ENCODE data around the gene FGF10. TPM values are rescaled to one million over a fixed set of nuclear protein-coding genes. Genes with fewer than 3 reads are reported as not detected.

The FGF10 gene
- total RNA-seq, 2 experiments from 2014 or later: not detected

DNA sequence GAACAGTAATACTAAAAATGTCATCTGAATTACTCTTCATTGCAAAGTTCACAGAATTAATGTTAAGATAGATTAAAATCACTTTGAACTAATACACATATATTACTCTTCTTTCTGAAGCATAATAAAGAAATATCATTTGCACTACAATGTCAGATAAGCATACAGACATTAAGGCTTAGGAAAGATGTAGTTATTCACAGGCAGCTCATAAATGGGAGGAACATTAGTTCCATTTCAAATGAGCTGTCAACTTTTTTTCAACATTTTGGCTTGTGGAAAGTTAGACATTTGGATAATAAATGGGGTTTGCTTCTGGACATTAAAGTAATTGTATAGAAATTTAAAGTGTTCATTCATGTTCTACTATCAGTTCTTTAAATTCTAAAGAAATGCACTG lies 6.3 kb downstream of the FGF10 start:
- no peaks in the 10 kb centered on the region for H3K4me1 ChIP-seq (ENCODE audit: insufficient read depth, low read length, poor library complexity, severe bottlenecking)
- no peak overlapping the region for H3K4me2 ChIP-seq (ENCODE audit: low read length)
- no peaks in the 10 kb centered on the region for H3K9me3 ChIP-seq (ENCODE audit: low read length)
- H4K20me1 ChIP-seq (ENCODE audit: insufficient read depth, low read length): no peaks in the 10 kb centered on the region
- no peak overlapping the region for H2AFZ ChIP-seq (ENCODE audit: low read length)
- no peak overlapping the region for H3K4me3 ChIP-seq (ENCODE audit: low read depth, low read length, poor library complexity, severe bottlenecking)
- no peak overlapping the region for H3K27ac ChIP-seq (ENCODE audit: low read depth, low read length, poor library complexity, severe bottlenecking)
- no peaks in the 10 kb centered on the region for H3K9me2 ChIP-seq (ENCODE audit: insufficient read depth, low read length)
- BruUV-seq (replicated peaks): no TSS peak
- intact Hi-C loops (cut with micrococcal nuclease; ENCODE audit: unreplicated experiment): no loop called here
- ChIA-PET POLR2A (no interaction called here), CTCF (ENCODE audit: unreplicated experiment) (no interaction called here)
- TF ChIP-seq EZH2phosphoT487 (IDR thresholded peaks at IDR 0.05; ENCODE audit: borderline replicate concordance, low read depth, low read length): no peak
- TF ChIP-seq, protein P1, sequence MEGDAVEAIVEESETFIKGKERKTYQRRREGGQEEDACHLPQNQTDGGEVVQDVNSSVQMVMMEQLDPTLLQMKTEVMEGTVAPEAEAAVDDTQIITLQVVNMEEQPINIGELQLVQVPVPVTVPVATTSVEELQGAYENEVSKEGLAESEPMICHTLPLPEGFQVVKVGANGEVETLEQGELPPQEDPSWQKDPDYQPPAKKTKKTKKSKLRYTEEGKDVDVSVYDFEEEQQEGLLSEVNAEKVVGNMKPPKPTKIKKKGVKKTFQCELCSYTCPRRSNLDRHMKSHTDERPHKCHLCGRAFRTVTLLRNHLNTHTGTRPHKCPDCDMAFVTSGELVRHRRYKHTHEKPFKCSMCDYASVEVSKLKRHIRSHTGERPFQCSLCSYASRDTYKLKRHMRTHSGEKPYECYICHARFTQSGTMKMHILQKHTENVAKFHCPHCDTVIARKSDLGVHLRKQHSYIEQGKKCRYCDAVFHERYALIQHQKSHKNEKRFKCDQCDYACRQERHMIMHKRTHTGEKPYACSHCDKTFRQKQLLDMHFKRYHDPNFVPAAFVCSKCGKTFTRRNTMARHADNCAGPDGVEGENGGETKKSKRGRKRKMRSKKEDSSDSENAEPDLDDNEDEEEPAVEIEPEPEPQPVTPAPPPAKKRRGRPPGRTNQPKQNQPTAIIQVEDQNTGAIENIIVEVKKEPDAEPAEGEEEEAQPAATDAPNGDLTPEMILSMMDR (conservative IDR thresholded peaks at IDR 0.05; ENCODE audit: low read length): no peak
- H3K79me2 ChIP-seq (ENCODE audit: insufficient read depth, low read depth, low read length): no peaks in the 10 kb centered on the region
- DNase-seq (ENCODE audit: low spot score): no peak
- no peaks in the 10 kb centered on the region for H3K36me3 ChIP-seq (ENCODE audit: insufficient read depth, low read length)

DNA sequence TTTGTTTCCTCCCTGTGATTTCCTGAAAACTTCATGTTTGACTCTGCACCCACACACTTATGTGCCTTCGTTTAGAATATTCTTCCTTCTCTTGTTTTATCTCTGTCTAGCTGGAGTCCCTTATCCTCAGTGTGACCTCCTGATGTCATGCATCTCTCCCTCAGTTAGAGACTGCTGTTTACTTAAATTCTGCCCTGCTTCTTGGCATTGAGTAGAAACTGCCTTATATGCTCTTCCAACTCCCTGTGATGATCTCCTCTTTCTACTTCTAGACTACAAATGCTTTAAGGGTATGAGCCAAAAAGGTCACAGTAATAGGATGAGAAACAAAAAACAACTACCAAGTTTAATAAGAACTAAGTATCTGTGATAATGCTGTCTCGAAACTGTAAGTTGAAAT lies 12.2 kb downstream of the FGF10 start:
- Histone ChIP-seq H2AFZ (ENCODE audit: low read length) (no peak overlapping the region), H4K20me1 (ENCODE audit: insufficient read depth, low read length) (no peaks in the 10 kb centered on the region), H3K4me2 (ENCODE audit: low read length) (no peak overlapping the region), H3K9me2 (ENCODE audit: insufficient read depth, low read length) (no peaks in the 10 kb centered on the region), H3K4me1 (ENCODE audit: insufficient read depth, low read length, poor library complexity, severe bottlenecking) (no peaks in the 10 kb centered on the region), H3K4me3 (ENCODE audit: low read depth, low read length, poor library complexity, severe bottlenecking) (no peak overlapping the region), H3K27ac (ENCODE audit: low read depth, low read length, poor library complexity, severe bottlenecking) (no peak overlapping the region), H3K79me2 (ENCODE audit: insufficient read depth, low read depth, low read length) (no peaks in the 10 kb centered on the region), H3K9me3 (ENCODE audit: low read length) (no peaks in the 10 kb centered on the region), H3K36me3 (ENCODE audit: insufficient read depth, low read length) (no peaks in the 10 kb centered on the region)
- ChIA-PET POLR2A (interaction anchor here (0.5 to 0.6 kb wide), 2 partner anchors 21 to 105 kb away, joined by 3 read pairs; no protein-coding TSS in a partner anchor), CTCF (ENCODE audit: unreplicated experiment) (no interaction called here)
- no TSS peak for BruUV-seq (replicated peaks)
- no peak for DNase-seq (ENCODE audit: low spot score)
- TF ChIP-seq, protein P1 (conservative IDR thresholded peaks at IDR 0.05; ENCODE audit: low read length): no peak
- TF ChIP-seq EZH2phosphoT487 (IDR thresholded peaks at IDR 0.05; ENCODE audit: borderline replicate concordance, low read depth, low read length): no peak
- intact Hi-C loops (cut with micrococcal nuclease; ENCODE audit: unreplicated experiment): no loop called here

DNA sequence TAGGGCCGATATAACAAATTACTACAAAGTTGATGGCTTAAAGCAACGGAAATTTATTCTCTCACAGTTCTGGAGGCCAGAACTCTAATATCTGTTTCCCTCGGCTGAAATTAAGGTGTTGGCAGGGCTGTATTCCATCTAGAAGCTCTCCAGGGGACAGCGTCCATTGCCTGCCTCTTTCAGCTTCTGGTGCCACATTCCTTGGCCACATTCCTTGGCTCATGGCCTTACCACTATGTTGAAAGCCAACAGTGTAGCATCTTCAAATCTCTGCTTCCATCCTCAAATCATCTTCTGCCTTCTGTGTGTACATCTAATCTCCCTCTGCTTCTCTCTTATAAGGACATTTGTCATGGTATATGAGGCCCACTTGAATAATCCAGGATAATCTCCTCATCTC lies 17.2 kb downstream of the FGF10 start:
- no TSS peak for BruUV-seq (replicated peaks)
- DNase-seq (ENCODE audit: low spot score): no peak
- Histone ChIP-seq H3K4me2 (ENCODE audit: low read length) (no peak overlapping the region), H3K4me1 (ENCODE audit: insufficient read depth, low read length, poor library complexity, severe bottlenecking) (no peaks in the 10 kb centered on the region), H3K4me3 (ENCODE audit: low read depth, low read length, poor library complexity, severe bottlenecking) (no peak overlapping the region), H4K20me1 (ENCODE audit: insufficient read depth, low read length) (no peaks in the 10 kb centered on the region), H3K27ac (ENCODE audit: low read depth, low read length, poor library complexity, severe bottlenecking) (no peak overlapping the region), H3K9me3 (ENCODE audit: low read length) (no peaks in the 10 kb centered on the region), H3K79me2 (ENCODE audit: insufficient read depth, low read depth, low read length) (no peaks in the 10 kb centered on the region), H2AFZ (ENCODE audit: low read length) (no peak overlapping the region), H3K9me2 (ENCODE audit: insufficient read depth, low read length) (no peaks in the 10 kb centered on the region), H3K36me3 (ENCODE audit: insufficient read depth, low read length) (no peaks in the 10 kb centered on the region)
- CTCF ChIA-PET (ENCODE audit: unreplicated experiment): no interaction called here
- POLR2A ChIA-PET: no interaction called here
- intact Hi-C loops (cut with micrococcal nuclease; ENCODE audit: unreplicated experiment): no loop called here
- TF ChIP-seq, protein P1 (conservative IDR thresholded peaks at IDR 0.05; ENCODE audit: low read length): no peak
- no peak for TF ChIP-seq EZH2phosphoT487 (IDR thresholded peaks at IDR 0.05; ENCODE audit: borderline replicate concordance, low read depth, low read length)
